Measurements from ENCODE around the gene HEXIM1. TPM values are rescaled to one million over a fixed set of nuclear protein-coding genes. Genes with fewer than 3 reads are reported as not detected.

The HEXIM1 gene
- total RNA-seq, 1 donor from 2014 or later: 10.2 TPM

- Histone ChIP-seq H3K79me2 (ENCODE audit: low read depth) (peaks cover 48% of the 10 kb centered on the region), H3K4me2 (peak overlapping the region; percentile 81), H3K9ac (peak overlapping the region; percentile 67), H3K4me1 (peaks cover 30% of the 10 kb centered on the region), H3K27me3 (peaks cover 7% of the 10 kb centered on the region), H4K20me1 (ENCODE audit: low read depth) (peaks cover 31% of the 10 kb centered on the region), H3K4me3 (peak overlapping the region; percentile 85), H3K27ac (peak overlapping the region; percentile 80), H2AFZ (replicated peaks) (no peak overlapping the region), H3F3A (ENCODE audit: low read depth) (peaks cover 58% of the 10 kb centered on the region), H3K36me3 (no peaks in the 10 kb centered on the region), H3K9me3 (ENCODE audit: low read depth) (no peaks in the 10 kb centered on the region)
- no peaks in the 10 kb centered on the region for H3K9me3 Mint-ChIP-seq
- peaks cover 4% of the 10 kb centered on the region for H3K27me3 Mint-ChIP-seq (ENCODE audit: insufficient read depth, low read depth)
- no peak for TF ChIP-seq EZH2phosphoT487 (IDR thresholded peaks at IDR 0.05)
- TF ChIP-seq CTCF (IDR thresholded peaks at IDR 0.05): peak; percentile 75
- H3K36me3 Mint-ChIP-seq: no peaks in the 10 kb centered on the region
- H3K27ac Mint-ChIP-seq: peak overlapping the region; percentile 86
- peak; percentile 95 for DNase-seq (ENCODE audit: low spot score)
- H3K4me1 Mint-ChIP-seq: peaks cover 44% of the 10 kb centered on the region
- H3K4me3 Mint-ChIP-seq: peak overlapping the region; percentile 94
Measured at GRCh38 chr17:45149037-45149668, 878 bp downstream of the HEXIM1 start.

- no peaks in the 10 kb centered on the region for H3K9me3 Mint-ChIP-seq
- H3K27ac ChIP-seq: peak overlapping the region; percentile 80
Measured at GRCh38 chr17:45149669-45150664, 1.7 kb downstream of the HEXIM1 start.

More at GRCh38 chr17:45149669-45150664, 1.7 kb downstream of the HEXIM1 start:
- peak overlapping the region; percentile 67 for H3K9ac ChIP-seq
- peaks cover 31% of the 10 kb centered on the region for H4K20me1 ChIP-seq (ENCODE audit: low read depth)
- Mint-ChIP-seq H3K27ac (peak overlapping the region; percentile 86), H3K4me3 (peak overlapping the region; percentile 94), H3K4me1 (peaks cover 42% of the 10 kb centered on the region), H3K36me3 (no peaks in the 10 kb centered on the region), H3K27me3 (ENCODE audit: insufficient read depth, low read depth) (peaks cover 4% of the 10 kb centered on the region)
- H2AFZ ChIP-seq (replicated peaks): no peak overlapping the region
- H3K9me3 ChIP-seq (ENCODE audit: low read depth): no peaks in the 10 kb centered on the region
- DNase-seq (ENCODE audit: low spot score): peak; percentile 66
- peak overlapping the region; percentile 81 for H3K4me2 ChIP-seq
- no peaks in the 10 kb centered on the region for H3K27me3 ChIP-seq
- peaks cover 51% of the 10 kb centered on the region for H3K79me2 ChIP-seq (ENCODE audit: low read depth)
- TF ChIP-seq EZH2 (IDR thresholded peaks at IDR 0.05) (peak; percentile 24), EZH2phosphoT487 (IDR thresholded peaks at IDR 0.05) (no peak), CTCF (IDR thresholded peaks at IDR 0.05) (no peak)
- peaks cover 50% of the 10 kb centered on the region for H3F3A ChIP-seq (ENCODE audit: low read depth)
- peak overlapping the region; percentile 85 for H3K4me3 ChIP-seq
- no peaks in the 10 kb centered on the region for H3K36me3 ChIP-seq
- peaks cover 23% of the 10 kb centered on the region for H3K4me1 ChIP-seq
